MG63 (cell line): ENCODE results near the gene NAT16. TPM values are rescaled to one million over a fixed set of nuclear protein-coding genes. Genes with fewer than 3 reads are reported as not detected.
A peak's percentile ranks its signal among the peaks of the same experiment; 100 is the strongest.

ENCODE experiments used
- DNase-seq: peaks from one replicate; pipeline ENCODE4 v3.0.0-alpha.2; 2020
- H3K27me3 ChIP-seq: fragments of 250-450 bp; sonication (Bioruptor Pico); 2 replicates; pipeline ENCODE4 v1.5.1; 2020; ENCODE audit warnings: mild to moderate bottlenecking, moderate library complexity
- H3K36me3 ChIP-seq: fragments of 250-450 bp; sonication (Bioruptor Pico); 2 replicates; pipeline ENCODE4 v1.5.1; 2020; ENCODE audit warnings: mild to moderate bottlenecking, moderate library complexity
- H3K4me3 ChIP-seq: fragments of 250-450 bp; sonication (Bioruptor Pico); 2 replicates; pipeline ENCODE4 v1.5.1; 2020; ENCODE audit warnings: mild to moderate bottlenecking, moderate library complexity
- H3K9me3 ChIP-seq: fragments of 250-450 bp; sonication (Bioruptor Pico); 2 replicates; pipeline ENCODE4 v1.5.1; 2020; ENCODE audit warnings: mild to moderate bottlenecking, moderate library complexity
- total RNA-seq: library from RNA; depleted of rRNA; stranded (reverse); fragments of >200 nt; shearing (Covaris generic); gene quantifications from 2 replicates; pipeline ENCODE4 v1.2.3, GENCODE V29; 2014; ENCODE audit warnings: low replicate concordance

NAT16 gene
- total RNA-seq, 1 experiment from 2014 or later = not detected

- Histone ChIP-seq H3K9me3 (no peaks in the 10 kb centered on the region), H3K27me3 (peaks cover 42% of the 10 kb centered on the region), H3K4me3 (no peak overlapping the region), H3K36me3 (no peaks in the 10 kb centered on the region)
- DNase-seq = no peak
Observed at GRCh38 chr7:101166909-101167644, 13.0 kb downstream of the NAT16 start.

GRCh38 chr7:101166648-101166908 lies 13.5 kb downstream of the NAT16 start:
- H3K36me3 ChIP-seq = no peaks in the 10 kb centered on the region
- peaks cover 37% of the 10 kb centered on the region for H3K27me3 ChIP-seq
- H3K4me3 ChIP-seq = no peak overlapping the region
- no peak for DNase-seq
- no peaks in the 10 kb centered on the region for H3K9me3 ChIP-seq

DNA sequence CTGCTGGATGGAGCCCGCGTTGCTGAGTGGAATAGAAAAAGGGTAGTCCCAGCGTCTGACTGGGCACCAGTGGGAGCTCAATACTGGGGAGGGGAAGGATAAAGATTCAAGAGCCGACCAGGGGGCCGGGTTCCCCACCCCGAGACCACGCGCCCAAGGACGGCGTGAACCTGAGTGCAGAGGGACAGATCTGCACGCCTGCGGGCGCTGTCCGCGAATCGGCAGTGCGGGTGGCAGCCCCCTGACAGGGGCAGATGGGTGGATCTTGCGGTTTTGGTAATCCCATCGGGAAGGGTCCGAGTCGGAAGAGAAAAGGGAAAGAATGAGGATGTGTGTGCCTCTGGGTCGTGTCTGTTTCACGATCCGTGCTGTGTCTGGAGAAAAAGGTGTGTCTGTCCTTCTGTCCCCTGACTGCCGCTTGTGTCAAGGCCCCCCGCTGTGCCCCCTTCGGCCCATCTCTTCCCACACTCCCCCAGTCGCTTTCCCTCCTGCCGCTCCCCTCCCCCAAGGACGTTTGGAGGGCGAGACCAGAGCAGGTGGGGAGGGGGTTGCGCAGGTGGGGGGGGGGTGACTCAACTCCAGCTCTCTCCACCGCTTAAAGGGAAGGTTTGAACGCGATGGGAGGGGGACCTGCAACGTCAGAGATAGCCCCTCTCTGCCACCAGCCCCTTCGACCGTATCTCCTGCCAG lies 14.0 kb downstream of the NAT16 start:
- peaks cover 34% of the 10 kb centered on the region for H3K27me3 ChIP-seq
- no peak overlapping the region for H3K4me3 ChIP-seq

DNA sequence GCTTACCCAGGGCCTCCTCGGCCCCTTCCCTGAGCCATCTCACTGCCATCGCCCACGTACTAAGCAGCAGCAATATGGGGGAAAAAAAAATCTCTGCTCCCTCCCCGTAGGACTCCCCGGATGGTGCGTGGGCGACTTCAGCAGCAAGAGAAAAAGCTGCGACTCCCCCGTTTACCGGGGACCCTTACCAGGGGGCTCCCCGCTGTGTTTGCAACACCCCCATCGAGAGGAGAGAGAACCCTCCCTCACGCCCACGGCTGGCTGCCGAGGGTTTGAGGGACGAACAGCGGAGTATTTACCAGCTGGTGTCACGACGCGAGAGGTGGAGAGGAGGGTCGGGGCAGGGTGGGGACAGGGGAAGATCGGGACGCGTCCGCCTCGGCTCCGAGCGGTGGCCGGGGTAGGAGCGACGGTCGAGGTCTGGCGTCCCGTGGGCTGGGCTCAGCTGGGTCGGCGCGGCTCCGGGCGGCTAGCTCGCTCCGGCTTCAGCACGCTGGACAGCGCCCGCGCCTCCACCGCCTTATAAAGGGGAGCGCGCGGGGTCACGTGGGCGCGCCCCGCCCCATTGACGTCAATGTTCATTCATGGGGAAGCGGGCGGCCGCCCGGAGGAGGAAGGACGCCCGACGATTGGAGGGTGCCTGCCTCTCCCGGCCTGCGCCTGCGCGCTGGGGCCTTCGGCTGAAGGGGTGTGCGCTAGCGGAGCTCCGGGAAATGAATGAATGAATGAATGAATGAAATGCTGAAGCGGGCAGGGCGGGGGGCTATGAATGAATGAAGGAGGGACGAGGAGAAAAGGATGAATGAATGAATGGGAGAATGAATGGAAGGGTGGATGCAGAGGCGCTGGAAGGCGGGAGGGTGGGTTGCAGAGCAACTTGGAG lies 14.8 kb downstream of the NAT16 start, which contains the start of gene VGF:
VGF (minus strand) TSS at position 495 of the 883 bp plus-strand sequence. CDS start 726 bp downstream, outside the sequence.
- Histone ChIP-seq H3K36me3 (no peaks in the 10 kb centered on the region), H3K9me3 (no peaks in the 10 kb centered on the region), H3K27me3 (peaks cover 28% of the 10 kb centered on the region), H3K4me3 (no peak within 1 kb of the TSS; the same call in 1 of the 2 replicates)
- peak; percentile 74 for DNase-seq

More for the DNA sequence above, 14.0 kb downstream of the NAT16 start:
- H3K9me3 ChIP-seq = no peaks in the 10 kb centered on the region
- DNase-seq = no peak
- no peaks in the 10 kb centered on the region for H3K36me3 ChIP-seq

GRCh38 chr7:101164071-101164840 lies 15.8 kb downstream of the NAT16 start:
- DNase-seq = peak; percentile 60
- H3K27me3 ChIP-seq = peaks cover 19% of the 10 kb centered on the region
- no peaks in the 10 kb centered on the region for H3K36me3 ChIP-seq
- H3K4me3 ChIP-seq = peak overlapping the region; percentile 36; the same call in 1 of the 2 replicates
- H3K9me3 ChIP-seq = no peaks in the 10 kb centered on the region

GRCh38 chr7:101163279-101164070 lies 16.6 kb downstream of the NAT16 start:
- Histone ChIP-seq H3K9me3 (no peaks in the 10 kb centered on the region), H3K27me3 (peaks cover 19% of the 10 kb centered on the region), H3K4me3 (peak overlapping the region; percentile 36), H3K36me3 (no peaks in the 10 kb centered on the region)
- peak; percentile 38 for DNase-seq

DNA sequence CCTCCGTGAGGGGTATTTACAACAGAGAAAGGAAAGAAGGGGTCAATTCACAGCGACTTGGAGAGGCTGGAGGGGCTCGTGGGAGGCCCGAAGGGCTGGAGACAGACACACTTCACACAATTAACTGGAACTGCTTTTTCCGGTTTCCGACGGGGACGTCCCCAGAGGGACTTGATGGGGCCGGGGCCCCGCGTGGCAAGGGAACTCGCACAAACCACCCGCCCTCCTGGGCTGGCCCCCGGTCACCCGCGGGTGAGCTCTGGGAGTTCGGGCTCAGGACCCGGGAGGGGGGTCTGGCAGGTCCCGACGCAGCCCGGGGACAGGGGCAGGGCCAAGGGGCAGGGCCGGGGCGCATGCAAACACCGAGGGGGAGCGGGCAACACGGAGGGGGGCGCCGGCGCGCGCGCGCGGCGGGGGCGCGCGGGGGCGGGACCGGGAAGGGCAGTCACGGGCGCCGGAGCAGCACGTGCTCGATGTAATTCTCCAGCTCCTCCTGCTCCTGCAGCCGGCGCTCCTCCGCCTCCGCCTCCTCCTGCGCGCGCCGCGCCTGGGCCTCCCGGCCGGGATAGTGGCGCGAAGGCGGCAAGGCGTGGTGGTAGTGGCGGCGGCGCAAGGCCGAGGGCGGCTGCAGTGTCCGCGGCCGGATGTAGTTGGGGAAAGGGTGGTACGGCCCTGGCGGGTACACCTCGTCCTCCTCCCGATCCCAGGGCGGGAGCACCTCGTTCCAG lies 17.4 kb downstream of the NAT16 start:
- no peak overlapping the region for H3K4me3 ChIP-seq
- peak; percentile 53 for DNase-seq
- H3K9me3 ChIP-seq = no peaks in the 10 kb centered on the region
- H3K36me3 ChIP-seq = no peaks in the 10 kb centered on the region
- peaks cover 19% of the 10 kb centered on the region for H3K27me3 ChIP-seq

DNA sequence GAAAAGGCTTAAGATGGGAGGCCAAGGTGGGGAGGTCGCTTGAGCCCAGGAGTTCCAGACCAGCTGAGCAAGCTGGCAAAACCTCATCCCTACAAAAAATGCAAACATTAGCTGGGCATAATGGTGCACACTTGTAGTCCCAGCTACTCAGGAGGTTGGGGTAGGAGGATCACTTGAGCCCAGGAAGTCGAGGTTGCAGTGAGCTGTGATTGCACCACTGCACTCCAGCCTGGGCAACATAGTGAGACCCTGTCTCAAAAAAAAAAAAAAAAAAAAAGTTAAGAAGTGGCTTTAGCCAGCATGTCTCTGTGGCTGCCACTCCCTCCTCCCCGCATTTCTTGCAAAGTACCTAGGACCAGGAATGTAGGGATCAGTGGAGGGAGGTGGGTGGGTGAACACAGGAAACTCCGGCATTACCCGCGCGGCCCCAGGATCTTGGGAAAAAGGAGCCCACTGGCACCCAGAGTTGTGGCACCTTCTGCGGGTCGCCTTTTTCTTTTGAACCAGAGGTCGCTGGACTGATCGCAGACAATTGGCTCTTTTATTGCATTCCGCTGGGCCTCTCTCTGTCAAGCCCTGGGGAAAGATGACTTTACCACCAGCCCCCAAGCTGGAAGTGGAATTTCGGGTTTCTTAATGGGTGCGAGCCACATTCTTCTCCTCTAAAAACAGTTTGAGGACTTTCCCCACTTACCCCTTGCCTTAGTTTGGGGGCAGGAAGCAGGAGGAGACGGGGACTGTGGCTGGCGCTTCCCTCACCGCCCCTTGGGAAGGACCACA lies 18.2 kb downstream of the NAT16 start:
- Histone ChIP-seq H3K27me3 (peaks cover 19% of the 10 kb centered on the region), H3K9me3 (no peaks in the 10 kb centered on the region)
- no peak for DNase-seq

GRCh38 chr7:101160910-101161309 lies 19.2 kb downstream of the NAT16 start:
- Histone ChIP-seq H3K27me3 (peaks cover 17% of the 10 kb centered on the region), H3K4me3 (no peak overlapping the region), H3K36me3 (no peaks in the 10 kb centered on the region), H3K9me3 (no peaks in the 10 kb centered on the region)
- DNase-seq = no peak

More for the DNA sequence above, 18.2 kb downstream of the NAT16 start:
- H3K4me3 ChIP-seq = no peak overlapping the region
- H3K36me3 ChIP-seq = no peaks in the 10 kb centered on the region

GRCh38 chr7:101159696-101160674 lies 20.1 kb downstream of the NAT16 start:
- Histone ChIP-seq H3K4me3 (no peak overlapping the region), H3K9me3 (no peaks in the 10 kb centered on the region), H3K36me3 (no peaks in the 10 kb centered on the region), H3K27me3 (peaks cover 11% of the 10 kb centered on the region)
- DNase-seq = peak; percentile 62

DNA sequence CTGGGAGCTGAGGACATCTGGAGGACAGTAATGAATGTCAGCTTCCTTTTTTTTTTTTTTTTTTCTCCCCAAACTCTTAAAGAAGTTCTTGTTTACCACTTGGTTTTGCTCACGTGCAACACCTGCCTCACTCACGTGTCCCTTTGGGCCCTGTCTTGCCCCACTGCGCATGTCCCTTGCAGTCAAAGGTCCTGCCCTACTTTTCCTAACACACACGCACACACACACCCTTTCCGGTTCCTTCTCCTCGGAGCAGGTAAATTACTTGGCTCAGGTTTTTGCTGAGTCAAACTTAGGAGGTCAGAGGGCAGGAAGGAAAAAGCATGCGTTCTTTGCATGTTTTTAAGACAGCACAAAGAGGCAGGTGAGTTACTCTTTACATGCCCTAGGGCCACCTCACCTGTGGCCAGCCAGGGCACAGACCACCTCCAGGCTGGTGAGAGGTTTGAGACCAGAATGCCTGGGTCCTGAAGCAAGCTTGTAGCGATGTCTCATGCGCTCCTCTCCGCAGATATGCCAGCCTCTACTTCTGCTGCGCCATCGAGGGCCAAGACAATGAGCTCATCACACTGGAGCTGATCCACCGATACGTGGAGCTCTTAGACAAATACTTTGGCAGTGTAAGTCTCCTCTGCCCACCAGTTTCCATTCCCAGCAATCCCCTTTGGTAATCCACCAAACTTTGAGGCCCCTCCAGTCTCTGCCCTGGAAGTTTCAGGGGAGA lies 23.1 kb downstream of the NAT16 start:
- Histone ChIP-seq H3K9me3 (no peaks in the 10 kb centered on the region), H3K4me3 (no peak overlapping the region), H3K27me3 (no peaks in the 10 kb centered on the region), H3K36me3 (no peaks in the 10 kb centered on the region)
- no peak for DNase-seq

- no peaks in the 10 kb centered on the region for H3K9me3 ChIP-seq
- no peaks in the 10 kb centered on the region for H3K27me3 ChIP-seq
- DNase-seq = no peak
- no peaks in the 10 kb centered on the region for H3K36me3 ChIP-seq
- H3K4me3 ChIP-seq = no peak overlapping the region
Observed at GRCh38 chr7:101156277-101156676, 23.8 kb downstream of the NAT16 start.

DNA sequence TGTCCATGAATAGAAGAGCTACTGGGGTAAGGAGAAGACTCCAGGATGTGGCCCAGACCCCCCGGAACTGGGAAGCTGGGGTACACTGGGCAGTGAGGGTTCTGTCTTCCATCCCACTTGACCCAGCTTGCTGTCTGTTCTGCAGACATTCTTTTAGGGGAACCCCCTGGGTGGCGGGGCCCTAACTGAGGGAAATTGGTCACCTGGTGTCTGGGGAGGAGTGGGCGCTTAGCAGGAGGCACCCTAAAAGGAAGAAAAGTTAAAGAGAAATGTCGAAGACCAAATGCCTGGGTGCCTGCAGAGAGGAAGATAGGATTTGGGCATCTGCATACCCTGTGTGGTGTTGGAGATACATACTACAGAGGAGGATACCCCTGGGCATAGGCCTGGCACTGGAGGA lies 24.8 kb downstream of the NAT16 start:
- H3K4me3 ChIP-seq = peak overlapping the region; percentile 68
- no peaks in the 10 kb centered on the region for H3K36me3 ChIP-seq
- no peaks in the 10 kb centered on the region for H3K27me3 ChIP-seq
- H3K9me3 ChIP-seq = no peaks in the 10 kb centered on the region
- DNase-seq = no peak
